GM21515 (cell line): ENCODE data around the gene AMZ2.

Experiments
- ATAC-seq: cut with Tn5 transposase; IDR thresholded peaks from one replicate; pipeline ENCODE4 v1.9.1; 2021; ENCODE audit not compliant: unreplicated experiment

Gene AMZ2

DNA sequence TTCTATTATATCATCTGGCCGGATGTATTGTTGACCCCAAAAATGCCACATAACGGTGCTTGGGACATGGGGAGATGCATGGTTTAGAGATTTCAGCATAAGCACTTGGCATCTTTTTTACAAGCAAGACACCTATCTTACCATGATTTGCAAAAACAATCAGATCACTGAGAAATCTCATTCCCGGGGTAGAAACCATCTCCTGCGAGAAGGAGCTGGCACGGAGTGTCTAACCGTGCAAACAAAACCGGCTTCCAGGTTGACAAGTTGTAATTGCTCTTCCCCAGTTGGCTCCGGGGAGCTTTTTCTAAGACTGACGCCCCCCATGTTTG, 42.1 kb downstream of the AMZ2 start:
- no peak for ATAC-seq

DNA sequence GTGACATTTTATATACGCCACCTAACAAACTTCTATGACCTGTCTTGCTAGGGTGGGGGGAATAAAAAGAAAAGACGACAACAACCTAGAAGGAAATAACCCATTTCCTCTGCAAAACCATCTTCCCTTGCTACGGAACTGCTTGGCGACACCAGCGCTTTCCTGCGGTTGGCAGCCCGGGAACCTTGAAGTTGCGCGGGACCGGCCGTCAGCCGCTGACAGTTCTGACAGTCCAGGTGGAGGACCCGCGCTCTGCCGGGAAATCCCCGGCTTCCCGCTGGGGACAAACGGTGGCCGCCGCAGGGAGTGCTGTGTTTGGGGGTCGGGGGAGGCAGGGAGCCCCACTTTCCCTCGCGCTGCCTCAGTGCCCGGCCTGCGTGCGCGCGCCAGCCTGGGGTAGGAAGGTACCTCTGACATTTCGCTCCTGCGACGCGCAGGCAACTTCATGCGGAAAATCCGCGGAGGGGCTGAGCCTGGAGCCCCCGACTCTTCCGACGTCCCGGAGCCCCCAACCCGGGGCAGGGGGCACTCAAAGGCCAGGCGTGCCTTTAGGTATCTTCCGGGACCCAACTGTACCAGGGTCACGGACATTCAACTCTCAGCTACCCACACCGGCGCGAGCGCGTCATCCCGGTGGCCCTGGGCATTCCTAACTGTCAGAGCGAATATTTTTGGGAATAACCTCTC, 42.6 kb downstream of the AMZ2 start:
- ATAC-seq = no peak

DNA sequence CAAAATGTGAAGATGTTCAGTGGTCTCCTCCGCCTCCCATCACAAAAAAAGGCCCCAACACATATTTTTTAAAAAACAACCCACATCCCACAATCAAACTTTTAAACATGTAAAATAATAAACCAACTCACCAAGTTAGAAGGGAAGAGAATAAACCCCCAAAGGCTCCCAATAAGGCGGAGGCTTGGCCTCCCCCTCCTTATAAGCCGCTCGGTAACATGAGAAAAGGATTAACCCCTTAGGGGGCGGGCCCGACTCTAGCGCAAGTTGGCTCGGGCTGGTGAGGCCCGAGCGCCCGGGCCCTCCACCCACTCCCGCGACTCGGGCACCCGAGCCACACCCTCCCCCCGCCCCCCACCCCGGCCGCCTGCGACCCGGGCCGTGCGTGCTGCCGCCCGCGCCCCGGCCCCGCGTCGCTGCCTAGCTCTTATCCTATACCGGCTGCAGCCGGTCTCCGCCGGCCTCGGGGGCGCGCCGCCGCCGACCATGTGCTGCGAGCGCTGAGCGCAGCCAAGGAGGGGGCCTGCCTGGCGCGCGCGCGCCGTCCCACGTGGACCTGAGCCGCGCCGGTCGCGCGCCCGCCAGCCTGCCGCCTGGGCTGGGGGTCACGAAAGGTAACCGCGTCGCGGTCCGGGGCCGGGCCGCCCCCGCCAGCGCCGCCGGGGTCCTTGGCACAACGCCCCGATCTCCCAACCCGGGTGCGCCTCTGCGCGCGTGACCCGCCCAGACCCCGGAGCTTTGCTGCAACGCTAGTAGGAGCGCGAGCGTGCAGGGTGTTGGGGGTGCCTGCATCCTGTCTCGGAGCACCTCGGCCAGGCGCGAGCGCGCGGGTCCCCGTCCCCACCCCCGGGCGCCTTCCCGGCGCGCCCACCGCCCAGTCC, 43.4 kb downstream of the AMZ2 start, which contains the start of the genes ARSG and SLC16A6:
Gene ARSG (plus strand): TSS at position 541 of the 881 bp plus-strand sequence. CDS start 15,999 bp downstream, outside the sequence.
Gene SLC16A6 (minus strand): TSS at position 173 of the 881 bp plus-strand sequence. CDS start 12,807 bp downstream, outside the sequence.
- peak; percentile 37 for ATAC-seq

DNA sequence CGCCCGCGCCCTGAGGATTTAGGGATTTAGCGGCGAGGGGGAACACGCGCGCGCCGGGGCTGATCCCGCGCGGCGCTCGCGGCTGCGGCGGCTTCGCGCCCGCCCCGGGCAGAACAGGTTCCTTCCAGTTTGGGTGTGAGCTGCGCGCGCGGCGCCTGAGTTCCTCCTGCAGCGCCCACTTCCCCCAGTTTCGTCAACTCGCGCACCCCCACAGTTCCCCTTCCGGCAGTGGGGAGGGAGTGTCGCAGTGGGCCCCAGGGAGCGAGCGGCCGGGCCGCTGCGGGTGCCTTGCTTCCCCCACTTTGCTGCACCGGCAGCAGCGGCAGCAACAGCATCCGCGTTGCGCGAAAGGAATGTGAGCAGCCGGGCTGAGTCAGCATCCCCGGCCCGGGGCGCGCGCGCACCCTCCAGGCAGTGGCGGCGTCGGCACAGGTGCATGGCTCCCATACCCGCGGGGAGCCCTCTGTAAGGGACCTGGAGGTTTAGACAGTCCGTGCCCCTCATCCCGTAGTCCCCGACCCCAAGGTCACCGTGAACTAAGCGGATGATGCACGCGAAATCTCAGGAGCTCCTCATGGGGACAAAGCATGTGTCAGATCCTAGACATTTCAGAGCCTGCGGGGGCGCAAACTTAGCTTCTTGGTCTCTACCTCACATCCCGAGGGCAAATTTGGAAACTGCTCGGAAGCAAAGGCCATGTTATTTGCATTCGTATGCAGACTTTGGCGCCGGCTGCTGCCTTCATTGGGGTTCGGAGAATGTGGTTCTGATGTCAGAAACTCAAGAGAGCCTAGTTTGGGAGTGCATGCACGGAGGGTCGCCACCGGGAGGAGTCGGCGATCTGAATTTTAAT, 44.2 kb downstream of the AMZ2 start:
- peak; percentile 57 for ATAC-seq

DNA sequence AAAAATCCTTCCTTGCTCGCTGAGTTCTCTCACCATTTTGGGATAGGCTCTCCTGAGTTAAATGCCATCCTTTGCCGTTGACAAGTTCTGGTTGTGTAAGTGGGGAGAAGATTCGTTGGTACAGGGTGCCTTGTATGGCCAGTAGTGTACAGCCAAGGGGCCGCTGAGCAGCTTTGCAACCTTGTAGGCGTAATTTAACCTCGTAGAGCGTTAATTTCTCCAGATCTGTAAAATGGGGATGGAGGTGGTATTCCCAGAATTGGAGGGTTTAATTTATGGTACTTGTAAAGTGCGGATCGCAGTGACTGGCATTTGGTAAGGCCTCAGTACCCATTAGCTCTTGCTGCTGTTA, 44.8 kb downstream of the AMZ2 start:
- ATAC-seq = no peak

DNA sequence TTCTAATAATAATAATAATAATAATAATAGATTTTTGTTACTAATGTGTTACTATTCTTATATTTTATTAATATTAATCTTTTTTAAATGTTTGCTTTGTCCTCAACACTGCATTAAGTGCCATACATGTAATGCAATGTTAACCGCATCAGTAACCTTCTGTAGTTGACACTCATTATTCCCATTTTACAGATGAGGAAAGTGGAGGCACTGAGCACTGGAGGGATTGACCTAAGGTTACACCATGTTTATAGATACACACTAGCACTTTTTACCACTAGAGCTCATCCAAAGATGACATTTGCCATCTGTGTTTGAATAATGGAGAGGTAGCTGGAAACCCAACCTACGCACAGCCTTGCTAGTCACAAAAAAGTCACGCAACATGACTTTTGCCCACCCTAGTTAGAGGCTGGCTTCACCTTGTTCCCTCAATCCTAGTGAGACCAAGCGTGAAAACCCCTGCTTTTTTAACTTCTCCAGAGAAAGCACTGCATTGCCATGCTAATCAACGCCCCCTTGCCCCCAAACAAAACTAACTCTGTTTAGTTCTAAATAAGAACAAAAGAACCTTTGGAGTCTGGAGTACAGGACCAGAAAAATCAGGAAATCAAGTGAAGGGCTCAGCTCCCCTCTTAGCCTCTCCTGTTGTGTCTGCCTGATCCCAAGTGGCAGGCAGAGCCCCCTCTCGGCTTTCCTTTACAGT, 45.8 kb downstream of the AMZ2 start:
- ATAC-seq = no peak

DNA sequence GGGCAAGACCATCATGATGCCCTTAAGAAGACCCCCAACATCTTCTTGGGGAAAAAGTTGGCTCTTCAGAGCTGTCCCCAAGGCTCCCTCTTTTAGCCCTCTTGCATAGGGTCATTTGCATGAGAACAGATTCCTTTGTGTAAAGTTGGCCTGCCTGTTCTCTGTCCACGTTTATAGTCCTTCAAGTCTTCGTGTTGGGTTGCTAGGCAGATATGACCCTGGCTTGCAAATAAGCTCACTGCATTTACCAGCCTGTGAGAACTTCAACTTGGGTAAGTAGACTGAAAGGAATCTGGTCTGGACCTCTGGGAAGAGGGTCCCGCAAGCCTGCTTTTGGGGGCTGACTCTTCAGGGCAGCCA, 46.3 kb downstream of the AMZ2 start:
- ATAC-seq = no peak

DNA sequence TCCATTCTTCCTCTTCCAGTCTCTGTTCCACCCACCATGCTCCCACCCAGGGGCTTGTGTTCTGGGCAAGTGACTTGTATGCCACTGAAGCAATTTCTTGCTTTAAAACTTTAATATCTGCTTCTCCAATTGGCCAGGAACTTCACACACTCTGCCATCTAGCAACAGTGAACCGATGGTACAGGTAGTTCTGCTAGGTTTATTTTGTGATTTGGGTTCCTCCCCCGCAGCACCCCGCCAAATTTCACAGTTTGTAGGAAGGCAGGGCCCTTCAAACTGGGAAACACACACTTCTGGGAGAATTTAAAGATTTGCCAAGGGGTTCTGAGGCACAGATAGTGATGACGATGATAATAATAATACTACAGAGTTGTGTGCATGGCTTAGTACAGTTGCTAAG, 46.8 kb downstream of the AMZ2 start:
- no peak for ATAC-seq

DNA sequence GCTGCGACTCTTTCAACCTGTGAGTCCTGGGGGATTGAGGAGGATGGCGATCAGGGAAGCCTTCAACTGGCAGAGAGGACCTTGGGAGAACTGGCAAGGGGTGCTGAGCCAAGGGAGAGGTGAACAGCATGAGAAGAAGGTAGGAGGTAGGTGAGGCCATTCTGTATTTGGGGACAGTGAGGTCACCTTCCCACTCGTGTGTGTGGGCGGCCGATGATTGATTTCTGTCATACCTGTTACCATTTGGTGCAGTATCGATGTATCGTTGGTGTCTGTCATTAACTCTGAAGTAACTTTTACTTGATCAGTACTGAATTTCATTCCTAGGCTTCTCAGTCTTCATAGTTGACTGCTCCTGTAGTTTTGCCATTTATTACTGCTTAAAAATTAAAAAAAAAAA, 47.2 kb downstream of the AMZ2 start:
- no peak for ATAC-seq

DNA sequence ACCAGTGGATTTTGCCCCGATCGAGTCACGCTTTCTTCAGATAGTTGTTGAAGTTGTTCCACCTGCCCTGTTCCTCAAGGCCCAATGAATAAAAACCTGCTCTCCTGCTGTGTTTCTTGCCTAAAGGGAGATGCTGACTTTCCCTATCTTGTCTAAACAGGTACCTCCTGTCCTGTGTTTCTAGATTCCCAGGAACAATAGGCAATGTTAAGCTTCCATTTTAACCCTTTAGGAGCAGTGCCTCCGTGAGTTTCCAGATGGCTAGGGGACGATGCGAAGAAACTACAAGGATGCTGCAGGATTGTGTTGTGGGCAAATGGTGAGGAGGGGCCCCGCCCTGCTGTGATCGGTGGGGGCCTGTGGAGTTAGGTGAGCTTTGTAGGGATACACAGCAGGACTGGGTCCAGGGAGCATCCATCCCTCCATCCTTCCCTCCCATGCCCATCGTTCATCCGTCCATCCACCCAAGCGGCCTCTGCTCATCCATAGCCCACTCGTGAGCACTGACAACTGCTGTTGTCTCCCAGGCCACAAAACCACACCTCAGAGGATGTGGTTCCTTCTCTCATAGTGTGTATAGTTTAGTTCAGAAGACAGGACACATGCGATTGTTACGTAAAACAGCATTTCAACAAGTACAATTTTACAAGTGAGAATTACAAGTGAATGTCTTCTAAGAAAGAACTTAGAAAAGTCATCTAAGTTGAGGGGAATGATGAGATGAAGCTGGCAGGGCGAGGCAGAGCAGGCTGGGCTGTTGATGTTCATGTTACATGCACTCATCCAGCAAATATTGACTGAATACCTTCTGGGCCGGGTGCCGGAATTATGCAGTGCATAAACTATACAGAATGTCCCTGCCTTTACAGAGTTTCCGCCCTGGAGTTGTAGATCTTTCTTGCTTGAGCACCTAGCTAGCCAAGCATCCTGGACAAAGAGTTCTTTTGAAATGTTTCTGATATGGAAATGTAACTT, 48.7 kb downstream of the AMZ2 start:
- ATAC-seq = no peak

DNA sequence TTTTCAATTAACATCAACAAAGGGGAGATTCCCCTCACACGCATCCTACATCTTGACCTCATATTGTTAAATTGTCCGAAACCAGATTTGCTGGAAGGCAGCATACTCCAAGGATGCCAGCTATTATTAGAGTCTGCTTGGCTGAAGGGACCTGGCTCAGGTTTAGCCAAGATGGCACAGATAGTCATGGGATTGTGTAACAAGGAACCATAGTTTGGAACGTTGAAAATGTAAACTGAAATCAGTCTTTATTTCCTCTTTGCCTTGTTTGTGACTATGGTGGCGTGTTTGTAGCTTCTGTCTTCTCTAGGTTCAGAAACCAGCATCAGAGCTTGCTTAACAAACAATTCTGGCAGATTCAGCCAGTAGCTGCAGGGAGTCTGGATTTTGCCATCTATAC, 49.4 kb downstream of the AMZ2 start:
- no peak for ATAC-seq

DNA sequence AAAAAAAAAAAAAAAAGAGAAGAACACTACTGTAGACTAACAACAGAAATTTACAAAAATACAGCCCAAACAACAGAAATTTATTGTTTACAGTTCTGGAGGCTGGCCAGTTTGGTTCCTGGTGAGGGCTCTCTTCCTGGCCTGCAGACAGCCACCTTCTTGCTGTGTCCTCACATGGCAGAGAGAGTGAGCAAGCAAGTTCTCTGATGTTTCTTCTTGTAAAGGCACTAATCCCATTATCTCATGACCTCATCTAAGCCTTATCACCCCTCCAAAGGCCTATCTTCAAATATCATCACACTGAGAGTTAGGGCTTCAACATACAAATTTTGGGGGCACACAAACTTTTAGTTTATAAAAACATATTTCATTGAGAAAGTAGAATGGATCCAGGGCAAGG, 50.8 kb downstream of the AMZ2 start:
- no peak for ATAC-seq

DNA sequence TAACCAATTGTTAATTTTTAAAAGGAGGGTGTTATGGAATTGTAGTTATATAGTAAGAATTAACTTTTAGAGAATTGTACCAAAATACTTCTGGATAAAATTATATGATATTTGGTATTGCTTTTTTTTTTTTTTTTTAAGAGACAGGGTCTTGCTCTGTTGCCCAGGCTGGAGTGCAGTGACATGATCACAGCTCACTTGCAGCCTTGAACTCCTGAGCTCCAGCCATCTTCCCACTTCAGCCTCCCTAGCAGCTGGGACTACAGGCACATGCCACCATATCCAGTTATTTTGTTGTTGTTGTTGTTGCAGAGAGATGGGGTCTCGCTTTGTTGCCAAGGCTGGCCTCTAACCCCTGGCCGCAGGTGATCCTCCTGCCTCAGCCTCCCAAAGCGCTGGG, 52.0 kb downstream of the AMZ2 start:
- no peak for ATAC-seq

DNA sequence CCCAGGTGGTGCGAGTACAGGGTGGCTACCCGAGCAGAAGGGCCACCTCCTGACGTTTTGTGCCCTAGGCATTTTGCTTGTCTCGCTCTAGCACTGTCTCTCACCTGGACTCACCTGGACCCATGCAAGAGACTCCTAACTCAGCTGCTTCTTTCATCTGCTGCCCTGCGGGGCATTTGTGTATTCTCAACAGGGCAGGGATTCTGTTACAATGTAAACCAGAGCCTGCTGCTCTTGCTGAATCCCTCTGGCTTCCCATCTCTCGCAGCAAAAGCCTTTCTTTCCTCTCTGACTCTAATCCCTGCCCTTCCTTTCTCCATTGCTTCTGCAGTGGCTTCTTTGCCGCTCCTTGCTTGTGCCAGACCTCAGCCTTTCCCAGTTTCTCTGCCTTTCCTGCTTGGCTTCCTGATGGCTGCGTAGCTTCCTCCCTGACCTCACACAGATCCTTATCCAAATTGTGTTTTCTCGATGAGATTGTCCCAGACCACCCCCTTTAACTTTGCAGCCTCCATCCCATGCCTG, 53.7 kb downstream of the AMZ2 start:
- ATAC-seq = no peak

DNA sequence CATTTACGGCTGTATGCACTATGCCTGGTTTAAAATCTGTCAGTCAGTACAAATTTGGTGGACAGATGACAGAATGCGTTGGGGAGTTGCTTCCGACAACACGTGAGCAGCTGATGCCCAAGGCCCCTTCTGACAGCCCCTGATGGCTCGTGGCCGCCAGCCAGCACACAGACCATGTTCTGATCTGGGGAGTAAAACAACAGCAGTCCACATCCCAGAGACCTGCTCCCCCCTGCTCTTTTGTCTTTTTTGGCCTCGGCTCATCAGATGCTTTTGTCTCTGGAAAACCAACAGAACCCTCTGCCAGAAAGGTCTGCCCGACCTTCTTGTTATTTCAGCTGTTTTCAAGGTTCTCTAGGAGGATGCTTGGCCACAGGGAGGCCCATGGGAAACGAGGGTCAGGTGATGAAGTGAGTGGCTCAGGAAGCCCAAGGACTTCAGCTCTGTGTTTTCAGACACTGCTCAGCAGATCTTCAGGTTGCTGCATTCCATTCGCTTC, 54.3 kb downstream of the AMZ2 start:
- no peak for ATAC-seq

DNA sequence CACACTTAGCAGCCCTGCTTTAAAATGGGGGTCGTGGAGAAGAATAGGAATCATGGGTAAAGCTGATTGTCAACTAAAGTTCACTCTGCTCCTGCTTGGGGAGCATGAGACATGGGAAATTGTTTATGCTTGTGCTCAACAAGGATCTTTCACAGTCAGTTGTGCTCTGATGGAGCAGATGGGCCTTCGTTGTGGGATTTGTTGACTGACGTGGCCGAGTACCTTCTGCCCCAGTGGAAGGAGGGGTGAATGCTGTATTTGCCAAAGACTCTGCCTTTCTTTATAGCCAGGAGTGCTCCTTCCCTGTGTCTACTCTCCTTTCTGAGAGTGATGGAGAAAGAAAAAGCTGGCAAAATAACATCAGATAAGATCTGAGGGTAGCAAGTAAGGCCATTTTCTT, 54.8 kb downstream of the AMZ2 start:
- ATAC-seq = no peak

DNA sequence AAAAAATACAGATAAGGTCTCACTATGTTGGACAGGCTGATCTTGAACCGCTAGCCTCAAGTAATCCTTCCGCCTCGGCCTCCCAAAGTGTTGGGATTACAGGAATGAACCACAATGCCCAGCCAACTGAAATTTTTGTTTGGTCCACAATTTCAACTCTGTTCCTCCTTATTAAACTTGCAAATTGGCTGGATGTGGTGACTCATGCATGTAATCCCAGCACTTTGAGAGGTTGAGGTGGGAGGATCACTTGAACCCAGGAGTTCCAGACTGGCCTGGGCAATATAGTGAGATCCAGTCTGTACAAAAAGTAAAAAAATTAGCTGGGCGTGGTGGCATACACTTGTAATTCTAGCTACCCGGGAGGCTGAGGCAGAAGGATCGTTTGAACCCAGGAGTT, 56.9 kb downstream of the AMZ2 start:
- no peak for ATAC-seq

DNA sequence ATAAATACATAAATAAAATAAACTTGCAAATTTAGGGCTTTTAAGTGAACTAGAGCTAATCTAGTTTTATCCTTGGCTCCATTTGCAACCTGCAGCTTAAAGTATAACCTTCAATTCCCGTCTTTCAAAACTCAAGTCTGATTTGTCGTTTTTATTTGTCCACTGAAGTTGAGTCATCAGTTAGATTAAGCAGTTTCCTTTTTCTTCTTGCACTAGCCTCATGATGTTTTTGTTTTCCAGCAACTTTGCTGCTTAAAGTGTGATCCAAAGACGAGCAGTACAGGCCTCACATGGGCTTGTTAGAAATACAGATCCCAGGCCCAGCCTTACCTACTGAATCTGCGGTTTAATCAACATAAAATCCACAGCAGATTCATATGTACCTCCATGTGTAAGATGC, 57.3 kb downstream of the AMZ2 start:
- no peak for ATAC-seq
